GM18526 (cell line): ENCODE results near the gene COX18.
A peak's percentile ranks its signal among the peaks of the same experiment; 100 is the strongest.

Experiments used
- POLR2A ChIP-seq: IDR thresholded peaks from 3 replicates; pipeline ENCODE4 v1.6.1; 2011; ENCODE audit not compliant: insufficient read length; ENCODE audit errors: extremely low read depth

COX18 gene

DNA sequence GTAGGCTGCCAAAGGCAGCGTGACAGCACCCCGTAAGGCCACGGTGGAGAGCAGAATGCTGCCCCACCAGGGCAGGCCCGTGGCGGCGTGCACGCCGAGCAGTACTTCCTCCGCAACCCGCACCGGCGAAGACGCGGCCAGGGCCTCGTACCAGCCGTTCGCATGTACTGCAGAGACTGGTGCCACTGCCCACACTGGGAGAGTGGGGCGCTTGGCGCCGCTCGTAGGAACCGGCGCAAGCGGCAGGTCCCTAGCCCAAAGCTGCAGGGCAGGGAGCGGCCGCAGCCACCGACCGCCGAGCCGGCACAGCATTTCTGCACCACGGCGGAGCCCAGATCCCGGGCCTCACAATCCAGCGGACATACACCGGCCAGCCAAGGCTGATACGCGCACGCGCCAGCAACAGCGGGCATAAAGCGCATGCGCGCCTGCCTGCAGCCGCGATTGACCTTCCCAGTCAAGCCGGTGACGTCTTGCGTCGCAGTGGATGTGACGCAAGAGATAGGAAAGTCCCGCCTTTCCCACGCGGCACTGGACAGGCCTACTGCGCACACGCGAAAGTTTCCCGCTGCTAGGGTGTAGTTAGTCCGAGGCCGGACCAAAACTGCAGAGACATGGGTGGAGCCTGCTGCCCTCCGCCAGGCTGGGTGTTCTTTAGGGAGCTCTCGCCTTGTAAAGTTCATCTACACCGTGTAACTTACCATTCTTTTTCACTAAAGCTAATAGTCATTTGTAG, at the start of gene COX18:
TSS of gene COX18 (minus strand) at position 379 of the 736 bp plus-strand sequence. CDS start at position 312, 67 bp downstream.
- TF ChIP-seq POLR2A: peak; percentile 96

- no peak for TF ChIP-seq POLR2A
Measured at GRCh38 chr4:73109493-73109892, 40.0 kb upstream of the COX18 start.

DNA sequence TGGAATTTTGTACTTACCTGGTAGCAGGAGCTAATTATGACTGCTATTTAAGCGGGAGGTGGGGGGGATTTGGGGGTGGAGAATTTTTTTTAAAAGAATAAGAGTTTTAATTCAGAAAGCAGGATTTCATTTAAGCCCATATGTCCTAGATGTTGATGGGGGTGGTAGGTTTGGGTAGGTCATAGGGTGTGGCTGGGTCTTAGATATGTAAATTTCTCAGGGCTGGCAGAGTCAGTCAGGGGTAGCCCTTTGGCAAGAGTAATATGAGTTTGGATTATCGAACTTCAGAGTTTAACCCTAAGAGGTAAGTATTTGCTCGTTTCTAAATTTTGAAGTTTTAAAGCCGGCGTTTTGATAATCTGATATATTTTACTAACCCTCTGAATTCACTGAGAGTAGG, 35.2 kb upstream of the COX18 start:
- TF ChIP-seq POLR2A: no peak

- no peak for TF ChIP-seq POLR2A
Measured at GRCh38 chr4:73103799-73104503, 34.4 kb upstream of the COX18 start.

GRCh38 chr4:73099143-73099542, 29.6 kb upstream of the COX18 start:
- no peak for TF ChIP-seq POLR2A

DNA sequence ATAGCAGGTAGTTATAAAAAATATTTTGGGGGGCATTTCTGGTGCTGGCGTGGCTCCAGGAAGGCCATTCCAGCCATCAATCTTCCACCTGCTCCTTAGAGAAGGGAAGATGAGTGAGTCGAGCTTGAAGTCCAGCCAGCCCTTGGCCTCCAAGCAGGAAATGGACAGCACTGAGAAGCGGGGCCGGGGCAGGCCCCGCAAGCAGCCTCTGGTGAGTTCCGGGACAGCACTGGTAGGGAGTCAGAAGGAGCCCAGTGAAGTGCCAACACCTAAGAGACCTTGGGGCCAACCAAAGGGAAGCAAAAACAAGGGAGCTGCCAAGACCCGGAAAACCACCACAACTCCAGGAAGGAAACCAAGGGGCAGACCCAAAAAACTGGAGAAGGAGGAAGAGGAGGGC, 29.2 kb upstream of the COX18 start:
- no peak for TF ChIP-seq POLR2A

GRCh38 chr4:73098016-73098415, 28.5 kb upstream of the COX18 start:
- TF ChIP-seq POLR2A: no peak

DNA sequence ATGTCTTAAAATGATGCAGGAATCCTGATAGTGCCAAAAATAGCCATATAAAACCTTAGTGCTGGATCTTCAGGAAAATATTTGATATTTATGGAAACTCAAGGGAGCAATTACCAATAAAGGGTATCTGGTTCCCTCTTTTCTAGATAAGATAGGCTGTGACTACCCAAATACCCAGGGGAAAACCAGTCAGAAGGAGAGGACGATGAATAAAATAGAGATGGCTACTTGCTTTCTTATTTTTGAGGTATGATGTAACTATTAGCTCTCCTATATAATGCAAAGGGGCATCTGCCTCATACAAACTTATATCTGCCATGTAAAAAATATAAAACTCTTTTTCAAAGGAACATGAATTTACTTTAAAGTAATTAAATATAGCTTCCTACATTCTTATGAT, 23.4 kb upstream of the COX18 start:
- no peak for TF ChIP-seq POLR2A

DNA sequence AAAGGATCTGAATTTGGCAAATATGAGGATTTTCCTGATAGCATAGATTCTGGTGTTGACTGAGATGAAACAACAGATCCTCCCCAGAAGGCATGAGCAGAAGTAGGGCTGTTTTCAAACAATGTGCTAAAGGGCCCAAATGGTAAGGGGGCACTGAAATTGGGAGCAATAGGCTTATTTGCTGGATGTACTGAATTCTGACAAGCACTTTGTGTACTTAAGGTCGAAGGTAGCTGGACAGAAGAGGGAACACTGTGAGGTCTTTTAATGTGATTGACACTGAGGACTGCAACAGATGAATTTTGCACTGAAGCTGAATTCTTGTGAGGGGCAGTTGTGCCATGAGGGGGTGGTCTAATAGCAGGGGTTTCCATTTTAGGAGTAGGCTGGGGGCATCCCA, 21.2 kb upstream of the COX18 start:
- TF ChIP-seq POLR2A: no peak

DNA sequence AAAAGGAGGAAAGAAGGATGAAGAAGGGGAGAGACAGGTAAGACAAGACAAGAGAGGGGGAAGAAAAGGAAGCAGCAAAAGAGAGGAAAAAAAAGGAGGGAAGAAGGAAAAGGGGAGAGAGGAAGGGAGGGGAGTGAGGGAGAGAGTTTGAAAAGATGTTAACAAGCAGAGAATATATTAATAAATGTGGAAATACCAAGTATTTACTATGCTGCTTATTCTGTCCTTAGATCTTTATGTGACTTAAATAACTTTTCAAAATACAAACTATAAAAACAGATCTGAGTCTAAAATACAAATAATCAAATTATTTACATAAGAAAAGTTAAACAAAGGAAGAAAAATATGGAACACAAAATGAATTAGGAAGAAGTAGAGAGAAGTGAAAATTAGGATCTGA, 18.4 kb upstream of the COX18 start:
- TF ChIP-seq POLR2A: no peak

DNA sequence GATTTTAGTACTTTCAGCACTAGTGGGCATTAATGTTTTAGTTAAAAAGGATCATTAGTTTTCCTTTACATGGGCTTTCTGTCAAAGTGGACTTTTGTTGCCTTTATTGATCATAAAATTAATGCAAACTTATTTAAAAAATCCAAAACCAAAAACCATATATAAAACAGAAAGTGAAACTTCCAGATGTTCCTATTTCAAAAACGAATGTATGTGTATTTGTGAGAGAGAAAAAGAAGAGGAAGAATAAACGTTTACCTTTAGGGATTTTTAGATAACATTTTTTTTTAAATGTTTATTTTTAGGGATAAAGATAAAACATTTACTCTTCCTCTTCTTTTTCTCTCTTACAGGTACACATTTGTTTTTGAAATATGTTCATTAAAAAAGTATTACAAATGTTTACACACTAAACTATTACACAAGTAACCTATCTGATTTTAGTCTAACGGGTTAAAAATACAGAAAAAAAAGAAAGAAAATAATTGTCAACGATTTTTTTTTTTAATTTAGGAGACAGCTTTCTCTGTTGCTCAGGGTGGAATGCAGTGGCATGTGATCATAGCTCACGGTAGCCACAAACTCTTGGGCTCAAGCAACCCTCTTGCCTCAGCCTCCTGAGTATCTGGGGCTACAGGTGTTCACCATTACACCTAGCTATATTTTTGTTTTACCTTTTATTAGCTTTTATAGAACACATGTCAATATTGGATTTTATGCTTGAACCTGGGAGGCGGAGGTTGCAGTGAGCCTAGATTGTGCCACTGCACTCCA, 16.8 kb upstream of the COX18 start:
- no peak for TF ChIP-seq POLR2A

GRCh38 chr4:73080789-73081188, 11.3 kb upstream of the COX18 start:
- no peak for TF ChIP-seq POLR2A

DNA sequence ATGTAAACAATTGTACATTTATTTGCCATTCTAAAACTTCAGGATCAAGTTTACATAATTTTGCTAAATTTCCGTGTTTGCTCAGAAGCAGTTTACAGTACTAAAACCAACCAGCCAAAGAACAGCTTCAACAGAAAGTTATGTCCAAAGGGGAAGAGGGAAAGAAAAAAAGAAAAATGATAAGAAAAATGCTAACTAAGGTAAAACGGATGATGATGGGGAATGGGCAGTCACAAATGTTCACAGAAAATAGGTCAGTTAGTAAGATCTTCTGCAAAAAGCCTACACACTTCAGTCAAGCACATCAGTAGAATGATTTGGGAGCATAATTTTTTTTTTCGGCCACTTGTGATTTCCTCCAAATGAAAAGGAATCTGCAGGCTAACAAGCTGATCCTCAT, 6.3 kb upstream of the COX18 start:
- TF ChIP-seq POLR2A: no peak

DNA sequence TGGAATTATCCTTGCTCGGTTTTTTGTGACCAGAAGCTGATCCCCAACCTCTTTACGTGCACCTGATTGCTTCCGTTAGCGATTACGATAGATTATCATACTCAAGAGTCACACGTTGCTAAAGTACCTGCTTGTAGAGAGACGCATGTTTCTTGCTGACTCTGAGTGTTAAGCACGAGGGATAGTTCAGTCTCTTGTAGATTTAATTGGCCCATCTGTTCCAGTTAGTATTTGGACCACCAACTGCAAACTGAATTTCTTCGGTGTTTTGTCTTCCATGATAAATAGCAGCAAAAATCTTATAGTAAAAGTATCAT, 516 bp upstream of the COX18 start:
- no peak for TF ChIP-seq POLR2A

- no peak for TF ChIP-seq POLR2A
Measured at GRCh38 chr4:73068491-73069337, 802 bp downstream of the COX18 start.
